Measurements from ENCODE around the gene CRNKL1.

The CRNKL1 gene

DNA sequence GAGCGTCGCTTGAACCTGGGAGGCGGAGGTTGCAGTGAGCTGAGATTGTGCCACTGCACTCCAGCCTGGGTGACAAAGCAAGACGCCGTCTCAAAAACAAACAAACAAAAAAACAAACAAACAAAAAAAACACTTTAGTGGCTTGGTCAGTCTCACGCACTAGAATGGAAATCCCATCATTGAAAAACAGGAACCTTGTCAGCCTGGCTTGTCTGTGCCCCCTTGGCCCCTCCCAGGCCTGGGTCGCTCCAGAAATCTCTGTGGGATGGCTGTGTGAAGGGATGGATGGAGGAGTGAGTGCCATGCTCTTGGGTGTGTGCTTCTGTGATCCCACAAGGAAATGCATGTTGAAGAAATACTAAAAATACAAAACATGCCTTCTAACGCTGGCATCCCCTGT lies 56.0 kb downstream of the CRNKL1 start:
- H3K4me3 ChIP-seq (ENCODE audit: low read depth, low read length): no peak overlapping the region
- no peak for TF ChIP-seq MYC (IDR thresholded peaks at IDR 0.05; ENCODE audit: low read depth, low read length)
- TF ChIP-seq MAX (IDR thresholded peaks at IDR 0.05; ENCODE audit: low read depth, low read length): no peak
- no peak for DNase-seq (ENCODE audit: low read depth)

DNA sequence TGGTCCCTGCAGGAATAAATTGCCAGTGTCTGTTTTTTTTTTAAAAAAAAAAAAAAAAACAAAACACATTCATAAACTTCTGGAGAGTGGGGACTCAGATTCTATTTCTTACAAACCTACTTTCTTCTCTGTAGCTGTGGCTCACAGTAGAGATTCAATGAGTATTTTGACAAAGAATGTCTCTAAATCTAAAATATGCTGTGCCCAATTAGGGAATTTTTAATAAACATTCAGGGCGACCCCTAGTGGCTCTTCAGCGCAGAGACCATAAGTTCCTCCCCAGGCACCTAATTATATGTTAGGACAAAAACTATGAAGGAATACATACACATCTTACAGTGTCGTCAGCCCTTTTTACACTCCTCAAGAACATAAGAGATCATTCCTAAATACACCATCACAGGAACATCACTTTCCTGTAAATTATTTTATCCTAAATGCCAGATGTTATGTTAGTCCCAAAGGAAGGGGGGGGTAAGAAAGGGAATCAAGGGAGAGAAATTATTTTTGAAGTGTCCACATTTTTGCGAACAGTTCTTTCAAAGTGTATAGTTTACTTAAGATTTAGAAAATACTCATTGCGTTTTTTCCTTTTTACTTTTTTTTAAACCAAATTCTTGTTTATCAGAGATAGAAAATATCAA lies 56.9 kb downstream of the CRNKL1 start:
- TF ChIP-seq CTCF (IDR thresholded peaks at IDR 0.05; ENCODE audit: low read depth, low read length) (peak; percentile 63), MYC (IDR thresholded peaks at IDR 0.05; ENCODE audit: low read depth, low read length) (no peak), MAX (IDR thresholded peaks at IDR 0.05; ENCODE audit: low read depth, low read length) (no peak), POLR2A (IDR thresholded peaks at IDR 0.05; ENCODE audit: extremely low read depth, insufficient read length) (no peak)
- DNase-seq (ENCODE audit: low read depth): peak; percentile 73
- H3K4me3 ChIP-seq (ENCODE audit: low read depth, low read length): no peak overlapping the region

DNA sequence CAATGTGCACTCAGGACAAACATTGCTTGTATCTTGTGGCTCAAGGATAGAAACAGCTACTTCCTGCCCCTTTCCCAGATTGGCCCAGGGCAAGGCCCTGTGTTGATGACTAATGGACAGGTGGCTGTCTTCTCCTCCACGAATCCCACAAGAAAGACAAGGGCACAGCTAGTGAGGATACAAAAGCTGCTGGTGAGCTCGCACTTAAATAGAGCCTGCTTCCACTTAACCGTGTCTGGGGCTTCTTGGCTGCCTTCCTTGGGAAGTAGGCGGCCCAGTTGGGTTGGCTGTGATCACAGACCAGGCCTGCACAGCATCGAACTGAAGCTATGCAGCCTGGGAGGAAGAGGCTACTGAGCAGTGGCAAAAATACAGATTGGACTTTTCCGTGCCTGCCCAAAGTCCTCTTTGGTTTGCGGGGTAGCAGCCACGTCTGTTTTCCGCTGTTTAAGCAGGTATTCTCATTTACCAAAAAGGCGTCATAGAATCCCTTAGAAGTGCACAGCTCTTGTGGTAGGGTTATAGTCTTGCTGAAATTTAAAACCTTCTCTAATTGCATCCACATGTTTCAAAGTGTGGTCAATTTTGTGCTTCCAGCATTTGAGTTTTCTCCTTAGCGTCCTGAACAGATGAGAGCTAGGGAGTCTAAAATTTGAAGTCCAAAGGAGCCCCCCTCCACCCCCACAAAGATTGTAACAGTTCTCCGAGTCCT lies 58.2 kb downstream of the CRNKL1 start:
- no peak overlapping the region for H3K4me3 ChIP-seq (ENCODE audit: low read depth, low read length)
- TF ChIP-seq CTCF (IDR thresholded peaks at IDR 0.05; ENCODE audit: low read depth, low read length): no peak
- no peak for TF ChIP-seq MAX (IDR thresholded peaks at IDR 0.05; ENCODE audit: low read depth, low read length)
- no peak for DNase-seq (ENCODE audit: low read depth)

DNA sequence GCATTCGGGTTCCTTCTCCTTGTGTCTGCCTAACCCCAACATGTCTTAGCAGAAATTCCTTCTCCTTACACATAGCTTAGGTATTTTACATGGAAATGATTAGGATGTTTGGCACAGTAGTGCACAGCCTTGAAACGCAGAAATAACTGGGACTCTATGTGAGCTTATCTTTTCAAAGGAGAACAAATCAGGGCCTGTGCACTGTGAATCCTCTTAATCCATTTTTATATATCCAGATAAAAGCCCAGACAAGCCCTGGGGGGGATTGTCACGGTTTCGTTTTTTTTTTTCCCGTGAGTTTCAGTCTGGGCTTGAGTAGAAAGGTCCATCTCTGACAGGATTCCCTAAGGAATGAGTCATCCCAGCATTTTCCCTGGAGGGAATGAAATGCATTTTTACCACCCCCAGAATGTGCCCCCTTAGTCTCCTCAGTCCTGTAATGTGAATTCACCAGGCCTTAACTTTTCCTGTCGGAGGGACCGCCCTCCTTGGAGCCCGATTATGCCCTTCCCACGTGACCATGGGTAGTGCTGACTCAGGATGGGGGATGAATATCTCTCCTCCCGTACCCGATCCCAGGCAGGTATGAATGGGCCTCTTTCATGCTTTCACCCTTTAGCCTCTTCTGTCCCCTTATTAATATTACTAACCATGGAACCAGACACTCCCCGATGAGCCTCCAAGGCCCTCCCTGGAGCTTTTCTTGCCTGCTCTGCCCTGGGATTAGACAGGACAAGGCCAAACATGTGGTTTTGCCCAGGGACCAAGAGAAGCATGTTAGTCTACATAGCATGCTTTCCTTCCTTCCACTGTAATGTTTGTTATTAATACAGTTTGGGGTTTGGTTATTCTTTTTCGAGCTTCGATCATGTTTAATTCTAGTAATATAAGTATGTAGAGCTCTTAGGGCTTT lies 59.0 kb downstream of the CRNKL1 start:
- TF ChIP-seq MAX (IDR thresholded peaks at IDR 0.05; ENCODE audit: low read depth, low read length) (no peak), CTCF (IDR thresholded peaks at IDR 0.05; ENCODE audit: low read depth, low read length) (no peak), POLR2A (IDR thresholded peaks at IDR 0.05; ENCODE audit: extremely low read depth, insufficient read length) (no peak), MYC (IDR thresholded peaks at IDR 0.05; ENCODE audit: low read depth, low read length) (no peak)
- no peak for DNase-seq (ENCODE audit: low read depth)
- H3K4me3 ChIP-seq (ENCODE audit: low read depth, low read length): no peak overlapping the region

- no peak overlapping the region for H3K4me3 ChIP-seq (ENCODE audit: low read depth, low read length)
- DNase-seq (ENCODE audit: low read depth): no peak
- TF ChIP-seq MYC (IDR thresholded peaks at IDR 0.05; ENCODE audit: low read depth, low read length): no peak
- TF ChIP-seq CTCF (IDR thresholded peaks at IDR 0.05; ENCODE audit: low read depth, low read length): no peak
- TF ChIP-seq POLR2A (IDR thresholded peaks at IDR 0.05; ENCODE audit: extremely low read depth, insufficient read length): no peak
- TF ChIP-seq MAX (IDR thresholded peaks at IDR 0.05; ENCODE audit: low read depth, low read length): no peak
Measured at GRCh38 chr20:19991854-19992253, 60.4 kb downstream of the CRNKL1 start.

DNA sequence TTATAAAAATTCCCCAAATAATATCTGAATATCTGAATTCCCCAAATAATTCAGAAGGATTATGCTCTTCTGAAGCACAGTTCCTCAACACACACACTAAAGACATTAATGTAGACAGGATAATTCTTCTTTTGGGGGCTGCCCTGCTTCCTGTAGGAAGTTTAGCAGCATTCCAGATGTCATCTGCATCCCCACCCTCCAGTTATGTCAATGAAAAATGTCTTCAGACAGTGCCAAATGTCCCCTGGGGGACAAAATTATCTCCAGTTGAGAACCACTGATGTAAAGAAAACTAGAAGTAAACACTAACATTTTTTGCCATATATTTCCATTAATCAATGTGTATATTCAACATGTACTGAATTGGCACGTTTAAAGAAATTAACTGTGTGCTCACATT lies 61.0 kb downstream of the CRNKL1 start:
- TF ChIP-seq MAX (IDR thresholded peaks at IDR 0.05; ENCODE audit: low read depth, low read length) (no peak), MYC (IDR thresholded peaks at IDR 0.05; ENCODE audit: low read depth, low read length) (no peak), POLR2A (IDR thresholded peaks at IDR 0.05; ENCODE audit: extremely low read depth, insufficient read length) (no peak), CTCF (IDR thresholded peaks at IDR 0.05; ENCODE audit: low read depth, low read length) (no peak)
- DNase-seq (ENCODE audit: low read depth): no peak
- H3K4me3 ChIP-seq (ENCODE audit: low read depth, low read length): no peak overlapping the region

Data from NB4 (cell line).